MV-4-11 (cell line): ENCODE data around the gene LRRC75A.

Source experiments
- DNase-seq: peaks from one replicate; lab custom pipeline; 2025; lab: John Stamatoyannopoulos, UW

The LRRC75A gene

DNA sequence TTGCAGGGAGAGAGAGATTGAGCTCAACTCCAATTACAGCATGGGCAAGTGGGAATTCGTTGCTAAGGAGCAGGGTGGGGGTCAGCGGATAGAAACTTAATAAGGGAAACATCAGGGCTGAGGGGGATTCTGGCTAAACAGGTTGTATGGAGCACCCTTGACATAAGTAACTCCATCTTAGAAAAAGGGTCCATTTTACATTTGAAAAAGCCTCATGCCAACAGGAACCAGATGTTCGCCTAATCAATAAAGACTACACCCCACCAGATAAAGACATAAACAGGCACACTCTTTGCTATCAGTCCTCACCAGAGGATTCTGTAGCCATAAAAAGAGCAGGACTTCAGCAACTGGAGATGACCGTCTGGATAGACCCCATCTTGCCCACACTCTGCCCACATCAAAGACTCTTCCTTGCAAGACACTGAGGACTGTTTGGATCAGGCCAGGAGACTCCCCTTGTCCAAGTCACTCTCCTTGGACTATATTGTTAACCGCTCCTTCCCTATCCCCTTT, 1.6 kb upstream of the LRRC75A start:
- no peak for DNase-seq

- DNase-seq, result no peak
Measured at GRCh38 chr17:16492613-16493530, 879 bp upstream of the LRRC75A start.

DNA sequence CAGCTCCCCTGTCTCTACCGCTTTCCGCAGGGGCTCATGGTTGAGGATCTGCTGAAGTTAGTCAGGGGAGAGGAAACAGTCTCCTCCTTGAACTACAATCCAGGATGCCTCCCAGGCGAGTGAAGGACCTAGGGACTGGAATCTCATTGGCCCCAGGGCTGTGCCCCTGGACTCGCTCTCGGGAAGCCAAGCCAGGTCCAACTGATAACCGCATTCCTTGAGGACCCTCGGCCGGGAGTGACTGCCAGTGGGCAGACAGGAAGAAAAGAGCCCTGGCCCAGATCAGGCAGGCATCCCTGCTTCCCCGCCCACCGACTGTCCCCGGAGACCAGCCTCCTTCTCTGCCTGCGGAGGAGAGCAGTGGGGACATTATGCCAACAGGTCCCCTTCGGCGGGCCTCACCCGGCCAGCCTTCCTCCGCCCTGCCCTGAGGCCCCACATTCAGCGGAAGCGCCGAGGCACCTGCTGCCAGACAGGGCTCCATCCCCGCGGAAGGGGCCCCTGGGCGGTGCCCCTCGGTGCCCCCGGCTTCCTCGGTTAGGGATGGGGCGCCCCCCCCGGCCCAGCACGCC, 776 bp downstream of the LRRC75A start:
- DNase-seq, result no peak

DNA sequence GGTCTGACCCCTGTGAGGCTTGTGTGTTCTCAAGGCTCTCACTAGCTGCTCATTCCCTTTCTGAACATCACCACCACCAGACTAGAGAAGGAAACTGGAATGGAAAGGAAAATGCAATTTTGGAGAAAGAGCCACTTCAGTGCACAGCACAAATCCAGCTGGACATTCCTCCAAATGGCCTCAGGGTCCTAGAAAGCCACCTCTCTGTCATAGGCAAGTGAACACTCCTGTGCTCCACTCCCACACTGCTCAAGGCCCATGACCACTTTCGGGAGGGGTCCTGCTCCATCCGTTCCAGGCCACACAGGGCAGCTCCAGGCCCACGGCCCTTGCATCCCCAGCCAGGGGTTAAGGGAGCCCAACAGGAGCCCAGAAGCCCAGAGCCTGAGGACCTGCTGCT, 2.6 kb downstream of the LRRC75A start:
- no peak for DNase-seq

GRCh38 chr17:16488968-16489337, 3.0 kb downstream of the LRRC75A start:
- no peak for DNase-seq

DNA sequence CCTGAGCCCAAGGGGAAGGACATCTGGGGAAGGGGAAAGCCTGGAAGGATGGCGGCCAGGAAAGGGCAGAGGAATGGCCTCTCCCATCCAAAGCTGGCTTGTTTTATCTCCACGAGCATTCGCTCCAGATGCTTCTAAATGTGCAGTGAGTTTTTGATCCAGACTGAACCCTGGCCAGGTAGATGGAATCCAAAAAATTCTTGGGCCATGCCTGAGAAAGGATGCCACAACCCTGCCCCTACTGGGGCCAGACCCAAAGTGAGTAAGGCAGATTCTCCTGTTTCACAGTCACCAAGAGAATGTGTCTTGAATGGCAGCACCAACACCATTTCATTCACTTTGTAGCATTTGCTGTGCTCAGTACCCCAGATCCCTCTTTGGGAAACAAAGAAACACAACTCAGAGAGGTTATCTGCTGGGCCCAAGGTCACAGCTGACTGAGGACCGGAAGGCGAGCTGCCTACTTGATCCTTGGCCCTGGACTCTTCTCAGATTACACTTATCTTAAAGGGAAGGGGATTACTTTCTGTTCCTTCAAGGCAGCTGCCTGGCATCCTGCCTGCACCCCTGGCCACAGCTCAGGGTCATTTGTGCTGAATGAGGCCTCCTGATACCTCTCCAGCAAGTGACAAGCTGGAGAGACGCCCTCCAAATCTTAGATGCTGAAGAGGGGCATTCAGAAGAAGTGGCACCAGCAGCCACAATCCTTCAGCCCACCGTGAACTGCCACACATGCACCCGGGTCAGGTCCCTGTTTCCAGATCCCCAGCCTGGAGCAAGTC, 3.6 kb downstream of the LRRC75A start:
- DNase-seq, result peak; percentile 67

DNA sequence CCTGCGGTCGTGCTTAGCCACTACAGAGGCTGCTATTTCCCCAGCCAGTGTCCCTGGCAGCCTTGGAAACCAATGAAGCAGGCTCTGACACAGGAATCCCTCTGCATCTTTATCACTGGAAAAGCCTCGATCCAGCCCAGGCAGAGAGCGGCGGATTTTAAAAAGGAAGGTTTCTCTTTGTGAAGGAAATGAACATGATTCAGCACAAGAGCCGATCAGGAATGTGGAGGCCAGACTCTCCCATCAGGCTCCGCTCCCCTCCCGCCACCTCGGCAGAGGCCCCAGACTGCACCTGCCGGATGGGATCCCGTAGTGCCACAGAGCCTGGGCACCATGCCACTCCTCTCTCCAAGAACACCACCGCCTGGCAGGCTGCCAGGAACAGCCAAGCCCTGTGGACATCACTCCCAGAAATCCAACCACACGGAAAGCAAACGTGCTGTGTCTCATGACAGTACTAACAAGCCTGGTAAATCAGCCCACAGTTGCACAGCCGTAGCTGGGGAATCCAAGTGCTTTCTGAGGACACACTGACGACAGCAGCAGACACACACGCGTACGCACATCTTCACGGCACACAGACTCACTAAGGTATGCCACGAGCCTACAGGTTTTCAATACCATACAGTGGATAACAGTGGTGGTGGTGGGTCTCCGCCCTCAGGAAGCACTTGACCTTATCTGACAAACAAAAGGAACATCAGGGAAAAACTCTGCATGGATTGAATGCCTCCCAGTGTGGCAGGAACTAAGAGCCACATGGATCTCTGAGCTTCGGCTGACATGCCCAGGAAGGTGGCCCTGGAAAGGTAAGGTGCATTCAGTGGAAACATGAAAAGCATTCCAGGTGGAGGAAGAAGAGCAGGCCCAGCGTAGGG, 5.4 kb downstream of the LRRC75A start:
- DNase-seq, result no peak

- no peak for DNase-seq
Measured at GRCh38 chr17:16484445-16485175, 7.4 kb downstream of the LRRC75A start.

GRCh38 chr17:16483021-16483645, 8.9 kb downstream of the LRRC75A start:
- no peak for DNase-seq

GRCh38 chr17:16482253-16482652, 9.7 kb downstream of the LRRC75A start:
- no peak for DNase-seq

GRCh38 chr17:16480995-16481394, 11.0 kb downstream of the LRRC75A start:
- DNase-seq, result no peak

DNA sequence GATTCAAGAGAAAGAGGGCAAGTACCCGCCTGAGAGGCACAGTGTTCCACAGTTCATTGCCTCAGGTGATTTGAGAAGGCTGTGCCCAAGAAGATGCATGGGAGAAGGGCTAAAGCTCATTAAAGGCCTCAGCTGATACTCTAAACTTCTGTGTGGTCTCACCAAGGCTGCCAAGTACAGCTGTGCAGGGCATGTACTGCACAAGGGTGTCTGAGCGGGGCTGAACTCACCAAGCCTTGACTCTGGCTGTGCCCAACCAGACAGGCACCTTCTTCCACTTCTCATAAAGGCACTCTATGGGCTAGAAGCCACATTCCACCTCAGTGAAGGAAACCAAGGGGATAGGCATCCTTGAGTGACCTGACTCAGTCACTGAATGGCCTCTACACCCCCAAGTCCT, 12.7 kb downstream of the LRRC75A start:
- no peak for DNase-seq

GRCh38 chr17:16478649-16479048, 13.3 kb downstream of the LRRC75A start:
- DNase-seq, result no peak

- no peak for DNase-seq
Measured at GRCh38 chr17:16477666-16478065, 14.3 kb downstream of the LRRC75A start.

DNA sequence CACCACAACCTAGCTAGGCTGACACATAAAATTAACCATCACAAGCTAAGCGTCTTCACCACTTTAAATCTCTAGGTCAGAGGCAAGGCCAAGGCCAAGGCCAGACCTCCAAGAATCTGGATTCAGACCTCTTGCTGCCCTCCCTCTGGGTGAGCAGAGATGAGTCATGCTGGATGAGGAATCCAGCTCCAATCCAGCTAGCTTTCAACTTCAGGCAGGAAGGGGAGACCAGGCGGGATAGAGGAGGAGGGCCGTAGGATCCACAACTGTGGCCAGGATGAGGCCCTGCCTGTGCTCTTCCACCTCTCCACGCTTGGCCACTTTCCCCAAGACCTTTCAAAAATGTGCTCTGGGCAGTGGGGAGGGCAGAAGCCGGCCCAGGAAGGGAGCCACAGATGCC, 14.7 kb downstream of the LRRC75A start:
- DNase-seq, result no peak

DNA sequence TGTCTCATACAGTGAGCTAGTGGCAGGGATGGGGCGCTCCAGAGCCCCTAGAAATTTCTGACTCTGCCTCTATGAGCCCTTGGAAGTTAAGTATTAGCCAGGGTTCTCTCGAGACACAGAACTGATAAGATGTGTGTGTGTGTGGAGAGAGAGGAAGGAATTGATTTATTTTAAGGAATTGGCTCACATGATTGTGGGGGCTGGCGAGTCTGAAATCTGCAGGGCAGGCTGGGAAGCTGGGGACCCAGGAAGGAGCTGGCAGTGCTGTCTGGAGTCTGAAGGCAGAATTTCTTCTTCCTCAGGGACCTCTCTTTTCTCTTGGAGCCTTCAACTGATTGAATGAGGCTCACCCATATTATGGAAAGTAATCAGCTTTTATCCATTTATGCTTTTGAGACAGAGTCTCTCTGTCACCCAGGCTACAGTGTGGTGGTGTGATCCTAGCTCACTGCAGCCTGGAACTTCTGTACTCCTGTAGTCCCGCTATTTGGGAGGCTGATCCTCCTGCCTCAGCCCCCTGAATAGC, 16.8 kb downstream of the LRRC75A start:
- DNase-seq, result no peak

DNA sequence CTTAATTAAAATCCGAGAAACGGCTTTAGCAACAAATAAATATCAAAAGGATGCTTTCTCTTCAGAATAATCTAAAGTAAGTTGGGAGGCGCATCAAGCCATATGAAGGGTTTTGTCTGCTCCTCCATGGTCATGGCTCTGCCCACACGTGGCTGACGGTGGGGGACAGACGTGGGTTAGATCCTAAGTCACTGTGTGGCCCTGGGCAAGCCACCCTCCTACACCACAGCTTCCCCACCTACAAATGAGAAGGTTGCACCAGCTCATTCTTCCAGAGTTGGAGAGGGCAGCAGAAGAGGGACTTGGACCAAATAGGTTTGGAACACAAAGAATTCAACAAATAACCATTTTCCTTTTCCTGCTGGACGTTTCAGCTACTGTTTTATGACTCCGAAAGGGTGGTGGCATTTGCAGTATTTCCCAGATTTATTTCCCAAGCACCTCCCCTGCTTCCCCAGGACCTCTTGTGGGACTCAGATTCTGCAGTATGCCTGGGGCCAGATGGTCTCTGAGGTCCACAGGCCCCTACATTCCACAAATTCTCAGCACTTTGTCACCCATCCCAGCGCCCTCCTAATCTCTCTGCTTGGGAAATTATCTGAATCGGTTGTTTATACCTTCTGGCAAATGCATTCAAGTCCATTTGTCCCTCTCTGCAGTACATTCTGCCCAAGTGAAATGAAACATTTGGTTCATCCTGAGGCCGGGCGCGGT, 17.8 kb downstream of the LRRC75A start:
- DNase-seq, result no peak

DNA sequence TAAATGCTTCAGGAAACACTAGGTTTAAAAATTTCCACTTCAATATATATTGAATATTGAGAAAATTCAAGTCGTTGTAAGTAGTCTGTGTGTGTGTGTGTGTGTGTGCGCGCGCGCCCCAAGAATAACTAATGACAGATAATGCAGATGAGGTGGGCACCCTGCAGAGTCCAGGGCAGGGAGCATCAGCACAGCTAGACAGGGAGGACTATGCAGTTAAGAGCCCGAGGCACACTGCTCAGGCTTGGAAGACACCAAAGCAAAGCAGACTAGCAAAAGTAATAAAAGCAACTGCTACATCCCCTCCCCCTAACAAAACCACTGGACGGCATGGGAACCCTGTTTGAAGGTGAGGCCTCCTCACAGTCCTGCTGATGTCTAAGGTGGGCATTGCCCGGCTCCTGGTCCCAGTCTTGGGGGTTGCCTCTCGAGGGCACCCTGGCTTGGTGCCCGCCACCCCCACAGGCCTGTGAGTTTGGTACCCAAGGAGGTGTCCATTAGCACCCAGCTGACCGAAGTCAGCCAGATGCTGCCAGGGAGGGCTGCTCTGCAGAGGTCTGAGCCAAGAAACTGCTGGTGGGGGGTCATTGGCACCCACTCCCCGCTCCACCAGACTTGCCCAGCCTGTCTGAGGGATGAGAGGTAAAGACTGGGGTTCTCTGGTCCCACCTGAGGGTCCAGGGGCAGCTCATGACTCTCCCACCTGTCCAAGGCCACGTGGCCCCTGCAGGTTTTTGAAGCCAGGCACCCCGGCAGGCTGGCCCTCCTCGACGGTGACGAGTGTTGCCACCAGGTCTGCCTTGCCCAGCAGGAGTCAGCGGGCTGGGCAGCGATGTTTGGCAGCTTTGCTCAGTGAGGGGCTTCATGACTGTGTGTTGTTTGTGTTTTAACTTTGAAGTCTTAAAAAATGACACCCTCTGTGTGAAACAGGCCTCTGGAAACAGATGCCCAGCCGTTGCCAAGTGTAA, 18.7 kb downstream of the LRRC75A start:
- no peak for DNase-seq
